ENCODE measurements around the gene GAB3.

Gene GAB3

GRCh38 chrX:154720067-154720466, 30.8 kb downstream of the GAB3 start:
- TF ChIP-seq GATA3 (IDR thresholded peaks at IDR 0.05; ENCODE audit: low read depth, low read length) (no peak), GATA2 (IDR thresholded peaks at IDR 0.05; ENCODE audit: low read depth, low read length) (no peak)

GRCh38 chrX:154719132-154719675, 31.7 kb downstream of the GAB3 start:
- no peak for TF ChIP-seq GATA3 (IDR thresholded peaks at IDR 0.05; ENCODE audit: low read depth, low read length)
- TF ChIP-seq GATA2 (IDR thresholded peaks at IDR 0.05; ENCODE audit: low read depth, low read length): no peak

GRCh38 chrX:154718616-154719015, 32.3 kb downstream of the GAB3 start:
- TF ChIP-seq GATA3 (IDR thresholded peaks at IDR 0.05; ENCODE audit: low read depth, low read length): no peak
- no peak for TF ChIP-seq GATA2 (IDR thresholded peaks at IDR 0.05; ENCODE audit: low read depth, low read length)

DNA sequence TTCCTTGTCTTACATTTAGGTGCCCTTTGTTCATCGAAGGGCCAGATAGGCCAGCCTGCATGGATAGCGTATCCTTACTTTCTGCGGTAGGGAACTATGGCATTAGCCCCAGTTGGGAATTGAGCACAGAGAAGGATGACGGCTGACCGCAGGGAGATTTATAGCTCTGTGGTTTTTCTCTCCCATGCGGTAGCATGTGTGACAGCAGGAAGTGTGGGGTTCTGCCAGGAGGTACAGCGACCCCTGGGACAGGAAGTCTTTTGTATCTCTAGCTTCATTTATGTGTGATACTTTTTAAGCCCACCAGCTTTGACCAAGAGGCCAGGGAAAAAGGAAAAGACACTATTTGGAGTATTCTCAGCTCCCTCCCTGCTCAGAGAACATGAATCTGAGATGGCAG, 33.1 kb downstream of the GAB3 start:
- TF ChIP-seq GATA2 (IDR thresholded peaks at IDR 0.05; ENCODE audit: low read depth, low read length) (no peak), GATA3 (IDR thresholded peaks at IDR 0.05; ENCODE audit: low read depth, low read length) (no peak)

DNA sequence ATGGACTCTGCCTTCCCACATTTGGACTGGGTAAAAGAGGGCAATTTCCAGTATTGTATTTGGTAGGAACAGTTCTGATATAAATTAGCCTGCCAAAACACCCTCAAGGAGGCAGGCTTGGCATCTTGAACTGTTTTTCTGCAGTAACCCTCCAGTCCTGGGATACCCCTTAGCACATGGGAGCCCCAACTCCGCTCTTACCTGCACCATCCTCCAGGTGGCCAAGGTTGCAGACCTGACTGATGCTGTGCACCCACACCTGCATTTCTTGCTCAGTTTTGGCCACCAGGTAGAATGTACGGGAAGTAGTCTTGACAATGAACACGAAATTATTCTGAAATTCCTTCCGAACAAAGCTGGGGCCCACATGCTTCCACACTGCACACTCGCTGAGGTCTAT, 35.1 kb downstream of the GAB3 start:
- TF ChIP-seq GATA2 (IDR thresholded peaks at IDR 0.05; ENCODE audit: low read depth, low read length): no peak
- no peak for TF ChIP-seq GATA3 (IDR thresholded peaks at IDR 0.05; ENCODE audit: low read depth, low read length)

- no peak for TF ChIP-seq GATA2 (IDR thresholded peaks at IDR 0.05; ENCODE audit: low read depth, low read length)
- TF ChIP-seq GATA3 (IDR thresholded peaks at IDR 0.05; ENCODE audit: low read depth, low read length): no peak
These were observed 36.0 kb downstream of the GAB3 start for GRCh38 chrX:154714925-154715324.

GRCh38 chrX:154712781-154713740, 37.8 kb downstream of the GAB3 start:
- TF ChIP-seq GATA2 (IDR thresholded peaks at IDR 0.05; ENCODE audit: low read depth, low read length) (no peak), GATA3 (IDR thresholded peaks at IDR 0.05; ENCODE audit: low read depth, low read length) (no peak)

GRCh38 chrX:154711264-154711663, 39.6 kb downstream of the GAB3 start:
- TF ChIP-seq GATA3 (IDR thresholded peaks at IDR 0.05; ENCODE audit: low read depth, low read length) (no peak), GATA2 (IDR thresholded peaks at IDR 0.05; ENCODE audit: low read depth, low read length) (no peak)

GRCh38 chrX:154710309-154710708, 40.6 kb downstream of the GAB3 start:
- TF ChIP-seq GATA2 (IDR thresholded peaks at IDR 0.05; ENCODE audit: low read depth, low read length): no peak
- TF ChIP-seq GATA3 (IDR thresholded peaks at IDR 0.05; ENCODE audit: low read depth, low read length): no peak

- TF ChIP-seq GATA2 (IDR thresholded peaks at IDR 0.05; ENCODE audit: low read depth, low read length) (no peak), GATA3 (IDR thresholded peaks at IDR 0.05; ENCODE audit: low read depth, low read length) (no peak)
These were observed 52.1 kb downstream of the GAB3 start for GRCh38 chrX:154698630-154699248.

- no peak for TF ChIP-seq GATA3 (IDR thresholded peaks at IDR 0.05; ENCODE audit: low read depth, low read length)
- TF ChIP-seq GATA2 (IDR thresholded peaks at IDR 0.05; ENCODE audit: low read depth, low read length): no peak
These were observed 54.2 kb downstream of the GAB3 start for GRCh38 chrX:154696676-154697045.

DNA sequence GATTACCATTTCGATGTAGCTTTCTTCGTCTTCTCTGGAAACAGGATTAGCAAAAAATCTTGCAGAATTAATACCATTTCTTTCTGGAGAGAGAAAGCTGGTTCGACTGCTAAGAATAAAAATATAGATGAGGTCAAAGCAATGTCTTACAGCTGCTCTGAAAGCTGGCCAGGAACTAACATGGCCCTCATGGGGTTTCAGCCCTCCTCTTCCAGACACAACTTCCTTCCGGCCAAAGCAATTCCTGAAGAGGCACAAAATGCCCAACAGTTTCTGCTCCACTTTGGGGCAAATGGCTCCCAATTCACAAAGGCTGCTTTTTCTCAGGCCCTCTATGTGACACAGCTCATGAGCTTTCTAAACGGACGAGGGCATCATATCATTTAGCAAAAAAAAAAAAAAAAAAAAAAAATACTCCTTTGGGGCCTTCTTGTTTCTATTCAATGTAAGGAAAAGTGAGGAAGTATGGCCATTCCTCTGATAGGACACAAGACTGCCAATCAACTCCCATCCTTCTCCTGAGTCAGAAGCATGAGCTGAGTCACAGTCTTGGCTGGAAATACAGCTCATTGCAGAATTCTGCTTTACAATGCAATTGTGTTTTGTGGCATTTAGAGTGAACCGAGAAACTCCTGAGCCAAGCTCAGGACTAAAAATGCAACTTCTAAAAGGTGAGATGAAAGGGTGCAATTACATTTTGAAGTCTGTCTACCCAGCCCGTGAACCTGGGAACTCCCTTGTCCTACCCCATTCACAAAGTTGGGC, 54.8 kb downstream of the GAB3 start:
- TF ChIP-seq GATA2 (IDR thresholded peaks at IDR 0.05; ENCODE audit: low read depth, low read length) (no peak), GATA3 (IDR thresholded peaks at IDR 0.05; ENCODE audit: low read depth, low read length) (no peak)

- no peak for TF ChIP-seq GATA2 (IDR thresholded peaks at IDR 0.05; ENCODE audit: low read depth, low read length)
- no peak for TF ChIP-seq GATA3 (IDR thresholded peaks at IDR 0.05; ENCODE audit: low read depth, low read length)
These were observed 57.5 kb downstream of the GAB3 start for GRCh38 chrX:154693394-154693793.

GRCh38 chrX:154661899-154662298, 89.0 kb downstream of the GAB3 start:
- no peak for TF ChIP-seq GATA3 (IDR thresholded peaks at IDR 0.05; ENCODE audit: low read depth, low read length)
- no peak for TF ChIP-seq GATA2 (IDR thresholded peaks at IDR 0.05; ENCODE audit: low read depth, low read length)

Data from SH-SY5Y (cell line).